DOHH2 (cell line): ENCODE data around the gene INO80.

Experiments used
- CTCF ChIP-seq: fragments of 200-600 bp; sonication (generic); IDR thresholded peaks from one replicate; pipeline ENCODE4 v1.5.1; 2014; ENCODE audit warnings: antibody characterized with exemption, mild to moderate bottlenecking, low read depth, low read length; ENCODE audit not compliant: poor library complexity, severe bottlenecking
- EZH2phosphoT487 ChIP-seq: fragments of 200-600 bp; sonication (generic); IDR thresholded peaks from 2 replicates; pipeline ENCODE4 v1.6.1; 2017; ENCODE audit warnings: borderline replicate concordance, mild to moderate bottlenecking, antibody characterized with exemption, low read length, moderate library complexity, mixed read lengths

- TF ChIP-seq CTCF (no peak), EZH2phosphoT487 (no peak)
Observed at GRCh38 chr15:40968290-40969085, 147.6 kb downstream of the INO80 start.
